SK-N-SH (cell line): ENCODE results near the gene GSS. TPM values are rescaled to one million over a fixed set of nuclear protein-coding genes. Genes with fewer than 3 reads are reported as not detected.

Experiments
- CTCF ChIA-PET: fragments of 300-600, 350-600 bp; formaldehyde crosslinking; extraction: SDS; loops from one replicate; lab custom pipeline; 2021; lab: Yijun Ruan, JAX
- POLR2A ChIA-PET: fragments of 350-600 bp; sonication (Branson Sonifier 250); formaldehyde crosslinking; extraction: SDS; loops from one replicate; lab custom pipeline; 2020; ENCODE audit warnings: antibody characterized with exemption, inconsistent platforms; lab: Yijun Ruan, JAX
- DNase-seq: peaks from one replicate; pipeline ENCODE4 v3.0.0; 2012
- H2AFZ ChIP-seq: fragments of 200-600 bp; sonication (generic); 2 replicates; pipeline ENCODE4 v1.8.1; 2016; ENCODE audit warnings: antibody characterized with exemption, mild to moderate bottlenecking, low read depth
- H3F3A ChIP-seq: fragments of 200-600 bp; sonication (generic); replicated peaks from 2 replicates; pipeline ENCODE3; 2016; ENCODE audit warnings: antibody characterized with exemption, mild to moderate bottlenecking; ENCODE audit not compliant: insufficient read depth
- H3K27ac ChIP-seq, 2 experiments: fragments of 200-500 bp in 1 of 2; fragments of 200-600 bp in 1 of 2; sonication (Bioruptor generic) in 1 of 2; sonication (generic), shearing (Covaris generic) in 1 of 2; 2 replicates each; pipeline versions ENCODE4 v1.5.1 to v1.6.1; 2014 to 2016; ENCODE audit warnings: low read depth in 2 of 2, inconsistent platforms in 1 of 2, low read length in 1 of 2, mild to moderate bottlenecking in 1 of 2, mixed read lengths in 1 of 2
- H3K27me3 ChIP-seq: fragments of 200-600 bp; sonication (generic), shearing (Covaris generic); 2 replicates; pipeline ENCODE4 v1.6.1; 2016; ENCODE audit warnings: mixed run types; ENCODE audit not compliant: insufficient read depth
- H3K36me3 ChIP-seq, 2 experiments: fragments of 200-500 bp in 1 of 2; fragments of 200-600 bp in 1 of 2; sonication (Bioruptor generic) in 1 of 2; sonication (generic) in 1 of 2; replicated peaks in 1 of 2; 2 replicates each; pipeline versions ENCODE3 to v1.5.1; 2014 to 2016; ENCODE audit warnings: low read length in 1 of 2, mild to moderate bottlenecking in 1 of 2; ENCODE audit not compliant: insufficient read depth in 2 of 2, control insufficient read depth in 1 of 2
- H3K4me1 ChIP-seq, 2 experiments: fragments of 200-500 bp in 1 of 2; fragments of 200-600 bp in 1 of 2; sonication (Bioruptor generic) in 1 of 2; sonication (generic), shearing (Covaris generic) in 1 of 2; 2 replicates each; pipeline versions ENCODE4 v1.5.1 to v1.6.1; 2014 to 2016; ENCODE audit warnings: low read depth in 1 of 2, low read length in 1 of 2, mixed run types in 1 of 2; ENCODE audit not compliant: insufficient read depth in 2 of 2, control insufficient read depth in 1 of 2
- H3K4me2 ChIP-seq: fragments of 200-600 bp; sonication (generic), shearing (Covaris generic); 2 replicates; pipeline ENCODE4 v1.6.1; 2017; ENCODE audit warnings: mixed run types
- H3K4me3 ChIP-seq, 2 experiments: fragments of 200-500 bp in 1 of 2; fragments of 200-600 bp in 1 of 2; sonication (Bioruptor generic) in 1 of 2; sonication (generic), shearing (Covaris generic) in 1 of 2; 2 replicates each; pipeline versions ENCODE4 v1.5.1 to v1.8.1; 2014 to 2016; ENCODE audit warnings: low read depth in 2 of 2, inconsistent platforms in 1 of 2, low read length in 1 of 2, mild to moderate bottlenecking in 1 of 2, mixed read lengths in 1 of 2, moderate library complexity in 1 of 2
- H3K79me2 ChIP-seq: fragments of 200-600 bp; sonication (generic); 2 replicates; pipeline ENCODE4 v1.8.1; 2017; ENCODE audit warnings: mild to moderate bottlenecking; ENCODE audit not compliant: insufficient read depth
- H3K9ac ChIP-seq: fragments of 200-600 bp; sonication (generic); 2 replicates; pipeline ENCODE4 v1.6.1; 2017; ENCODE audit warnings: mixed run types
- H3K9me2 ChIP-seq: fragments of 200-600 bp; sonication (generic); 2 replicates; pipeline ENCODE4 v1.6.1; 2017; ENCODE audit warnings: mixed run types
- H3K9me3 ChIP-seq: fragments of 200-600 bp; sonication (generic); 2 replicates; pipeline ENCODE4 v1.6.1; 2017; ENCODE audit warnings: mixed run types, mild to moderate bottlenecking, moderate library complexity
- H4K20me1 ChIP-seq: fragments of 200-600 bp; sonication (generic); 2 replicates; pipeline ENCODE4 v1.6.1; 2017; ENCODE audit warnings: mild to moderate bottlenecking, mixed run types; ENCODE audit not compliant: insufficient read depth
- CHD2 ChIP-seq: fragments of 150-350 bp; IDR thresholded peaks from 2 replicates; pipeline ENCODE4 v1.6.1; 2018; ENCODE audit warnings: low read length; ENCODE audit not compliant: partially characterized antibody
- ELF1 ChIP-seq: IDR thresholded peaks from 2 replicates; pipeline ENCODE4 v1.4.0; 2012
- EP300 ChIP-seq, 2 experiments: IDR thresholded peaks; 2 replicates each; pipeline versions ENCODE4 v1.4.0 to v1.6.1; 2012; ENCODE audit warnings: borderline replicate concordance in 1 of 2, low read depth in 1 of 2, low read length in 1 of 2
- EZH2phosphoT487 ChIP-seq: fragments of 200-600 bp; sonication (generic); IDR thresholded peaks from 2 replicates; pipeline ENCODE4 v1.6.1; 2017; ENCODE audit warnings: low read depth, mixed run types, mild to moderate bottlenecking, antibody characterized with exemption, moderate library complexity, borderline replicate concordance
- FOSL2 ChIP-seq: IDR thresholded peaks from 2 replicates; pipeline ENCODE4 v1.4.0; 2012; ENCODE audit warnings: low read depth, mild to moderate bottlenecking, moderate library complexity, borderline replicate concordance
- FOXJ3 ChIP-seq: sonication (generic); formaldehyde crosslinking; IDR thresholded peaks from 2 replicates; pipeline ENCODE4 v1.5.1; 2020; ENCODE audit warnings: mild to moderate bottlenecking, missing genetic modification reagents
- FOXM1 ChIP-seq: IDR thresholded peaks from 2 replicates; pipeline ENCODE4 v1.4.0; 2012; ENCODE audit warnings: low read depth, mild to moderate bottlenecking
- GABPA ChIP-seq: IDR thresholded peaks from 2 replicates; pipeline ENCODE4 v1.4.0; 2012; ENCODE audit warnings: low read depth, mild to moderate bottlenecking
- GATA2 ChIP-seq: sonication (generic); formaldehyde crosslinking; IDR thresholded peaks from 2 replicates; pipeline ENCODE4 v1.5.0; 2020; ENCODE audit warnings: mild to moderate bottlenecking, missing genetic modification reagents
- MXI1 ChIP-seq: IDR thresholded peaks from 2 replicates; pipeline ENCODE4 v1.6.1; 2012; ENCODE audit warnings: mild to moderate bottlenecking, low read depth, low read length, improper control_type of control experiment
- NRF1 ChIP-seq: IDR thresholded peaks from 2 replicates; pipeline ENCODE4 v1.6.1; 2012; ENCODE audit warnings: low read depth, mild to moderate bottlenecking, low read length
- PBX3 ChIP-seq: IDR thresholded peaks from 2 replicates; pipeline ENCODE4; 2012
- REST ChIP-seq: IDR thresholded peaks from 2 replicates; pipeline ENCODE4 v1.6.1; 2012; ENCODE audit warnings: mild to moderate bottlenecking, low read depth, low read length, moderate library complexity
- RFX5 ChIP-seq: IDR thresholded peaks from 2 replicates; pipeline ENCODE4 v1.6.1; 2012; ENCODE audit warnings: mild to moderate bottlenecking, improper control_type of control experiment, low read length
- SIN3A ChIP-seq: IDR thresholded peaks from 2 replicates; pipeline ENCODE4 v1.6.1; 2012; ENCODE audit warnings: low read depth, mild to moderate bottlenecking, low read length, moderate library complexity, borderline replicate concordance
- SMC3 ChIP-seq: IDR thresholded peaks from 2 replicates; pipeline ENCODE4 v1.6.1; 2012; ENCODE audit warnings: low read depth, low read length, improper control_type of control experiment
- TAF1 ChIP-seq: IDR thresholded peaks from 2 replicates; pipeline ENCODE4 v1.6.1; 2012; ENCODE audit warnings: low read depth, mild to moderate bottlenecking, low read length, moderate library complexity, borderline replicate concordance
- TCF12 ChIP-seq: IDR thresholded peaks from 2 replicates; pipeline ENCODE4 v1.4.0; 2012
- TEAD4 ChIP-seq: IDR thresholded peaks from 2 replicates; pipeline ENCODE4 v1.4.0; 2012; ENCODE audit warnings: mild to moderate bottlenecking, borderline replicate concordance; ENCODE audit not compliant: insufficient read depth
- YY1 ChIP-seq: IDR thresholded peaks from 2 replicates; pipeline ENCODE4 v1.4.0; 2012; ENCODE audit warnings: low read depth, mild to moderate bottlenecking
- WGBS: methylation state at CpG from one replicate; pipeline ENCODE4 v1.1.6; 2017; ENCODE audit warnings: low lambda C conversion rate; 5-methylcytosine and 5-hydroxymethylcytosine counted together
- polyA plus RNA-seq, 3 experiments: library from polyadenylated mRNA; depleted of rRNA; stranded (reverse); fragments of >200 nt; gene quantifications; 2 replicates each; pipeline ENCODE4 v1.2.3, GENCODE V29; 2012
- TF ChIP-seq, protein P1 (sequence below): IDR thresholded peaks from 2 replicates; pipeline ENCODE4 v1.4.0; 2012; ENCODE audit warnings: low read depth, borderline replicate concordance

The GSS gene
- polyA plus RNA-seq, 1 of the 3 experiments (the other 2 are of a cell fraction) = 95.6 TPM

DNA sequence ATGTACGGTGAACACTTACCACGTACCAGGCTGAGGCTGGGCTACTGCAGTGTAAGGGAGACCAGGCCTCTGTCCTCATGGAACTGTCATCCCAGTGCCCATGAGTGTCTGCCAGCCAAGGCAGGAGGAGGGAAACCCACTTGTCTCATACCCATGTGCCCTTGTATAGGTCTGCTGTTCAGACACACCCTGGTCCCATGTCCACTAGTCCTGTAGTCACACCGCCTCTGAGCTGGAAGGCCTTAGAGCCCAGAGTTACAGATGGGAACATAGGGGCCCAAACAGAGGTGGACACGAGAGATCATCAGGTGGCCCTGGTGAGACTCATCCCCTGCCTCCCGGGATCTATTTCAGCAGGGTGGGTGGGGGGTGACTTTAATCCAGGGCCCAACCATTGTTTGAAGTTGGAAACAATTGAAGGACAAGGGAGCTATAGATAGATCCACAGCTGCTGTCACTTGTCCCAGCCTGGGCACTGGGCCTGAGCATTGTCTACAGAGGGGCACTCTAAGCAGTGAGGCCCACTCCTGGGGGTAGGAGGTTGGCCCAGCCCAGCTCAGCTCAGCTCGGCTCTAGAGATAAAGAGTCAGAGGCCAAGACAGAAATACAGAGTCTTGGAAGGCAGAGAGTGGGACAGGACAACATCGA is 14.7 kb upstream of the GSS start:
- H2AFZ ChIP-seq = no peak overlapping the region
- H3K4me3 ChIP-seq = no peak overlapping the region
- no peaks in the 10 kb centered on the region for H3F3A ChIP-seq
- H3K4me2 ChIP-seq = no peak overlapping the region
- H3K9ac ChIP-seq = no peak overlapping the region
- peaks cover 0 to 7% of the 10 kb centered on the region in 2 experiments; a peak in 1 of 4 replicates for H3K4me1 ChIP-seq
- H3K36me3 ChIP-seq = no peaks in the 10 kb centered on the region
- TF ChIP-seq FOXJ3 (CRISPR knock-in tag) (no peak), CHD2 (no peak), TCF12 (no peak), SIN3A (no peak), EZH2phosphoT487 (no peak), TAF1 (no peak), NRF1 (no peak), FOSL2 (no peak), FOXM1 (no peak), YY1 (no peak), TEAD4 (no peak), SMC3 (no peak), PBX3 (no peak)
- TF ChIP-seq, all 33 proteins: peak for 0
- no peak for DNase-seq
- H3K79me2 ChIP-seq = no peaks in the 10 kb centered on the region
- WGBS = 88% methylated on average over 6 of the region's 7 CpGs
- no peaks in the 10 kb centered on the region for H3K9me3 ChIP-seq
- no peaks in the 10 kb centered on the region for H4K20me1 ChIP-seq
- ChIA-PET CTCF (no interaction called here), POLR2A (no interaction called here)
- no peak overlapping the region for H3K27ac ChIP-seq
- no peaks in the 10 kb centered on the region for H3K9me2 ChIP-seq
- H3K27me3 ChIP-seq = no peaks in the 10 kb centered on the region; the same call in 1 of the 2 replicates

GRCh38 chr20:34968042-34968775 is 12.6 kb upstream of the GSS start:
- H3F3A ChIP-seq = no peaks in the 10 kb centered on the region
- peaks cover 0 to 7% of the 10 kb centered on the region in 2 experiments; a peak in 1 of 4 replicates for H3K4me1 ChIP-seq
- H2AFZ ChIP-seq = no peak overlapping the region
- CTCF ChIA-PET = interaction anchor here (1.0 kb wide), 1 partner anchor 94 kb away, joined by 4 read pairs; no protein-coding TSS in a partner anchor
- DNase-seq = no peak
- no peaks in the 10 kb centered on the region for H4K20me1 ChIP-seq
- no peaks in the 10 kb centered on the region for H3K9me3 ChIP-seq
- H3K4me2 ChIP-seq = no peak overlapping the region
- H3K36me3 ChIP-seq = no peaks in the 10 kb centered on the region
- H3K9ac ChIP-seq = no peak overlapping the region
- WGBS = 78% methylated on average over 7 of the region's 7 CpGs
- H3K4me3 ChIP-seq = no peak overlapping the region
- no peaks in the 10 kb centered on the region for H3K79me2 ChIP-seq
- POLR2A ChIA-PET = interaction anchor here (0.6 kb wide), 1 partner anchor 13 kb away, joined by 3 read pairs; no protein-coding TSS in a partner anchor
- no peaks in the 10 kb centered on the region for H3K27me3 ChIP-seq
- no peaks in the 10 kb centered on the region for H3K9me2 ChIP-seq
- H3K27ac ChIP-seq = no peak overlapping the region
- TF ChIP-seq EP300 (IDR thresholded peaks at IDR 0.05; ENCODE audit: borderline replicate concordance in 1 of 2, low read depth in 1 of 2, low read length in 1 of 2) = no peak
- no peak for TF ChIP-seq RFX5
- TF ChIP-seq MXI1 = no peak
- no peak for TF ChIP-seq FOXM1
- no peak for TF ChIP-seq EZH2phosphoT487
- no peak for TF ChIP-seq NRF1
- TF ChIP-seq, protein P1, sequence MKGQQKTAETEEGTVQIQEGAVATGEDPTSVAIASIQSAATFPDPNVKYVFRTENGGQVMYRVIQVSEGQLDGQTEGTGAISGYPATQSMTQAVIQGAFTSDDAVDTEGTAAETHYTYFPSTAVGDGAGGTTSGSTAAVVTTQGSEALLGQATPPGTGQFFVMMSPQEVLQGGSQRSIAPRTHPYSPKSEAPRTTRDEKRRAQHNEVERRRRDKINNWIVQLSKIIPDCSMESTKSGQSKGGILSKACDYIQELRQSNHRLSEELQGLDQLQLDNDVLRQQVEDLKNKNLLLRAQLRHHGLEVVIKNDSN = no peak
- no peak for TF ChIP-seq SIN3A
- TF ChIP-seq SMC3 = no peak
- TF ChIP-seq FOXJ3 (CRISPR knock-in tag) = no peak
- no peak for TF ChIP-seq GABPA
- TF ChIP-seq TEAD4 = no peak
- no peak for TF ChIP-seq TAF1
- no peak for TF ChIP-seq GATA2 (CRISPR knock-in tag)
- TF ChIP-seq ELF1 = no peak
- TF ChIP-seq REST = no peak
